Esophagus muscularis mucosa (tissue), 4 donors: Measurements from ENCODE around the gene AQP11.

Experiments
- CTCF ChIP-seq, 3 experiments: fragments of 200-600 bp in 2 of 3; fragments of 450-650 bp in 1 of 3; sonication (generic) in 2 of 3; IDR thresholded peaks; one replicate each; pipeline ENCODE4 v1.5.1; 2017 to 2019; ENCODE audit warnings: antibody characterized with exemption in 3 of 3, mild to moderate bottlenecking in 2 of 3, moderate library complexity in 1 of 3
- EP300 ChIP-seq: sonication (generic); formaldehyde crosslinking; IDR thresholded peaks from one replicate; pipeline ENCODE4 v1.6.1; 2017; ENCODE audit warnings: antibody characterized with exemption
- POLR2A ChIP-seq: fragments of 450-650 bp; IDR thresholded peaks from one replicate; pipeline ENCODE4 v1.6.1; 2017; ENCODE audit warnings: antibody characterized with exemption, moderate library complexity, mild to moderate bottlenecking, low read depth
- POLR2AphosphoS5 ChIP-seq, 2 donors: sonication (generic); formaldehyde crosslinking; IDR thresholded peaks; one replicate each; pipeline ENCODE4 v1.6.1; 2017; ENCODE audit warnings: antibody characterized with exemption in 2 of 2

GRCh38 chr11:77650123-77650522, 60.4 kb downstream of the AQP11 start:
- no peak for TF ChIP-seq POLR2AphosphoS5 (IDR thresholded peaks at IDR 0.05)
- no peak for TF ChIP-seq CTCF (IDR thresholded peaks at IDR 0.05)
- TF ChIP-seq POLR2A = no peak
- TF ChIP-seq EP300 = no peak
